CD8-positive, alpha-beta memory T cell (primary cell): Measurements from ENCODE around the gene ARAP3. TPM values are rescaled to one million over a fixed set of nuclear protein-coding genes. Genes with fewer than 3 reads are reported as not detected.
A peak's percentile ranks its signal among the peaks of the same experiment; 100 is the strongest.

ENCODE experiments used
- CTCF ChIA-PET: fragments of 350-600 bp; sonication (Branson Sonifier 250); formaldehyde crosslinking; loops from one replicate; lab custom pipeline; 2021; ENCODE audit warnings: antibody characterized with exemption; lab: Charles Lee
- POLR2A ChIA-PET: fragments of 350-600 bp; sonication (Branson Sonifier 250); formaldehyde crosslinking; loops from one replicate; lab custom pipeline; 2021; ENCODE audit warnings: antibody characterized with exemption; lab: Charles Lee
- DNase-seq, 5 donors: peaks; one replicate each; pipeline versions ENCODE4 v3.0.0 to v3.0.0-alpha.2; 2020 to 2022; ENCODE audit warnings: mixed read lengths in 1 of 5
- H3K27ac ChIP-seq: one replicate; pipeline ENCODE4 v1.7.0; 2013; ENCODE audit warnings: low read depth, mild to moderate bottlenecking, low read length, moderate library complexity
- H3K27me3 ChIP-seq: 2 replicates; pipeline ENCODE4 v1.7.0; 2013; ENCODE audit warnings: low read length, mild to moderate bottlenecking; ENCODE audit not compliant: insufficient read depth, poor library complexity, severe bottlenecking
- H3K36me3 ChIP-seq: 2 replicates; pipeline ENCODE4 v1.7.0; 2013; ENCODE audit warnings: mild to moderate bottlenecking, low read length, moderate library complexity; ENCODE audit not compliant: insufficient read depth
- H3K4me1 ChIP-seq: 2 replicates; pipeline ENCODE4 v1.7.0; 2013; ENCODE audit warnings: mild to moderate bottlenecking, low read length, moderate library complexity; ENCODE audit not compliant: insufficient read depth
- H3K4me3 ChIP-seq: 2 replicates; pipeline ENCODE4 v1.7.0; 2013; ENCODE audit warnings: mild to moderate bottlenecking, low read length
- H3K9me3 ChIP-seq: 2 replicates; pipeline ENCODE4 v1.7.0; 2013; ENCODE audit warnings: mild to moderate bottlenecking, low read length
- H3K27ac Mint-ChIP-seq, 8 donors: one replicate each; pipeline ENCODE4 v1.8.0; 2020 to 2021; ENCODE audit warnings: mixed read lengths in 8 of 8, mild to moderate bottlenecking in 6 of 8, inconsistent platforms in 3 of 8, moderate library complexity in 3 of 8
- H3K27me3 Mint-ChIP-seq, 2 donors: one replicate each; pipeline ENCODE4 v1.8.0; 2020 to 2021; ENCODE audit warnings: mixed read lengths in 2 of 2, mild to moderate bottlenecking in 1 of 2, moderate library complexity in 1 of 2
- H3K36me3 Mint-ChIP-seq, 3 donors: one replicate each; pipeline ENCODE4 v1.8.0; 2020 to 2021; ENCODE audit warnings: mixed read lengths in 3 of 3, inconsistent platforms in 1 of 3, mild to moderate bottlenecking in 1 of 3
- H3K4me1 Mint-ChIP-seq, 3 donors: one replicate each; pipeline ENCODE4 v1.8.0; 2020 to 2021; ENCODE audit warnings: mixed read lengths in 3 of 3, inconsistent platforms in 1 of 3, mild to moderate bottlenecking in 1 of 3
- H3K4me3 Mint-ChIP-seq, 7 donors: one replicate each; pipeline ENCODE4 v1.8.0; 2020 to 2021; ENCODE audit warnings: mixed read lengths in 7 of 7, mild to moderate bottlenecking in 6 of 7, moderate library complexity in 4 of 7, inconsistent platforms in 2 of 7
- H3K9me3 Mint-ChIP-seq, 5 donors: one replicate each; pipeline ENCODE4 v1.8.0; 2020 to 2022; ENCODE audit warnings: mixed read lengths in 5 of 5, mild to moderate bottlenecking in 3 of 5, moderate library complexity in 2 of 5, inconsistent platforms in 1 of 5
- polyA plus RNA-seq: library from polyadenylated mRNA; unstranded; fragments of 300-500 nt; fragmentation: Illumina TruSeq; gene quantifications from one replicate; pipeline ENCODE4 v1.2.3, GENCODE V29; 2021
- total RNA-seq, 2 experiments: library from RNA; stranded (reverse); gene quantifications; one replicate each; pipeline ENCODE4 v1.2.3, GENCODE V29; 2021

The ARAP3 gene
- total and polyA plus RNA-seq, 3 experiments from 2014 or later = 0.20 to 7.9 (median 6.9) TPM

GRCh38 chr5:141707510-141707909 lies 25.5 kb upstream of the ARAP3 start:
- ChIA-PET POLR2A (interaction anchor here (0.6 kb wide), 1 partner anchor 676 kb away, joined by 6 read pairs; no protein-coding TSS in a partner anchor), CTCF (no interaction called here)
- no peak for DNase-seq
- peaks cover 4 to 7% of the 10 kb centered on the region in 2 donors for H3K27me3 Mint-ChIP-seq
- H3K9me3 ChIP-seq = no peaks in the 10 kb centered on the region
- H3K4me3 ChIP-seq = no peak overlapping the region
- no peaks in the 10 kb centered on the region for H3K36me3 ChIP-seq
- H3K27me3 ChIP-seq = no peaks in the 10 kb centered on the region
- H3K4me3 Mint-ChIP-seq = no peak overlapping the region
- H3K36me3 Mint-ChIP-seq = no peaks in the 10 kb centered on the region
- H3K4me1 ChIP-seq = peaks cover 4% of the 10 kb centered on the region
- H3K9me3 Mint-ChIP-seq = peaks cover 0 to 1% (median 0%) of the 10 kb centered on the region in 5 donors
- peaks cover 3 to 7% (median 7%) of the 10 kb centered on the region in 3 donors for H3K4me1 Mint-ChIP-seq
- H3K27ac Mint-ChIP-seq = no peak overlapping the region
- H3K27ac ChIP-seq = no peak overlapping the region

GRCh38 chr5:141706121-141706520 lies 24.1 kb upstream of the ARAP3 start:
- Histone ChIP-seq H3K27me3 (no peaks in the 10 kb centered on the region), H3K4me3 (no peak overlapping the region), H3K9me3 (no peaks in the 10 kb centered on the region), H3K27ac (no peak overlapping the region), H3K4me1 (peaks cover 12% of the 10 kb centered on the region), H3K36me3 (no peaks in the 10 kb centered on the region)
- Mint-ChIP-seq H3K36me3 (no peaks in the 10 kb centered on the region), H3K4me1 (peaks cover 11 to 18% (median 13%) of the 10 kb centered on the region in 3 donors), H3K4me3 (no peak overlapping the region), H3K9me3 (peaks cover 0 to 1% (median 0%) of the 10 kb centered on the region in 5 donors), H3K27me3 (peaks cover 7% of the 10 kb centered on the region in 2 donors), H3K27ac (peak overlapping the region in 1 of 8 donors; percentile 70)
- no peak for DNase-seq
- ChIA-PET POLR2A (no interaction called here), CTCF (no interaction called here)

DNA sequence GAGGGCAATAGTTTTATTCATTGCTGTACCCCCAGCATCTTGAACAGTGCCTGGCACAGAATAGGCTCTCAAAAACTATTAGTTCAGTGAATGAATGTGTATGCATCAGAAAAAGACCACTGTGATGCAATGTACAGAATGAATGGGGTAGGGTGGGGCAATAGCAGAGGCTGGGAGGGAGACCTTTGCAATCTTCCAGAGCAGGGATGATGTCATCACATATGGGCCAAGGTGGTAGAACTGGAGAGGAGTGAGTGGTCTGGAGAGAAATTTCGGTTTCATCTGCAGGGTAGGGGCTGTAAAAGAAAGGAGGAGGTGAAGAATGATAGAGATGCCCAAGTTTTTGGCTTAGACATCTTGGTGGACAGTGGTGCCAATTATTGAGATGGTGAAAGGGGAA lies 23.4 kb upstream of the ARAP3 start:
- no peak overlapping the region for H3K4me3 ChIP-seq
- H3K36me3 ChIP-seq = no peaks in the 10 kb centered on the region
- H3K4me1 Mint-ChIP-seq = peaks cover 12 to 20% (median 13%) of the 10 kb centered on the region in 3 donors
- ChIA-PET CTCF (no interaction called here), POLR2A (no interaction called here)
- H3K27me3 Mint-ChIP-seq = peaks cover 5 to 7% of the 10 kb centered on the region in 2 donors
- peaks cover 12% of the 10 kb centered on the region for H3K4me1 ChIP-seq
- no peaks in the 10 kb centered on the region for H3K9me3 ChIP-seq
- no peaks in the 10 kb centered on the region for H3K27me3 ChIP-seq
- DNase-seq = no peak
- H3K36me3 Mint-ChIP-seq = no peaks in the 10 kb centered on the region
- no peak overlapping the region for H3K27ac Mint-ChIP-seq
- peaks cover 0 to 1% (median 0%) of the 10 kb centered on the region in 5 donors for H3K9me3 Mint-ChIP-seq
- no peak overlapping the region for H3K4me3 Mint-ChIP-seq
- H3K27ac ChIP-seq = no peak overlapping the region

GRCh38 chr5:141704782-141705297 lies 22.8 kb upstream of the ARAP3 start:
- Histone ChIP-seq H3K27ac (no peak overlapping the region), H3K36me3 (no peaks in the 10 kb centered on the region), H3K4me1 (peaks cover 12% of the 10 kb centered on the region), H3K4me3 (no peak overlapping the region), H3K9me3 (no peaks in the 10 kb centered on the region), H3K27me3 (no peaks in the 10 kb centered on the region)
- POLR2A ChIA-PET = no interaction called here
- H3K36me3 Mint-ChIP-seq = no peaks in the 10 kb centered on the region
- H3K27ac Mint-ChIP-seq = no peak overlapping the region
- peaks cover 0 to 1% (median 0%) of the 10 kb centered on the region in 5 donors for H3K9me3 Mint-ChIP-seq
- H3K4me1 Mint-ChIP-seq = peaks cover 12 to 20% (median 13%) of the 10 kb centered on the region in 3 donors
- DNase-seq = no peak
- CTCF ChIA-PET = interaction anchor here (5.3 to 6.4 kb wide), 2 partner anchors 12 to 174 kb away, joined by 66 to 135 read pairs; partner anchors contain the start of gene PCDH1
- H3K27me3 Mint-ChIP-seq = peaks cover 7 to 11% of the 10 kb centered on the region in 2 donors
- H3K4me3 Mint-ChIP-seq = no peak overlapping the region

GRCh38 chr5:141703133-141703561 lies 21.1 kb upstream of the ARAP3 start:
- H3K9me3 Mint-ChIP-seq = peaks cover 0 to 1% (median 0%) of the 10 kb centered on the region in 5 donors
- H3K27ac Mint-ChIP-seq = peak overlapping the region; percentile 26 to 85 (median 60)
- CTCF ChIA-PET = interaction anchor here (0.9 to 6.4 kb wide), 11 partner anchors 10 to 440 kb away, joined by 3 to 135 read pairs (median 9); partner anchors contain the start of genes PCDH1 and RNF14

GRCh38 chr5:141701360-141702119 lies 19.5 kb upstream of the ARAP3 start:
- peaks cover 25 to 40% of the 10 kb centered on the region in 2 donors for H3K27me3 Mint-ChIP-seq
- peak overlapping the region in 6 of 8 donors; percentile 20 to 98 (median 63) for H3K27ac Mint-ChIP-seq
- POLR2A ChIA-PET = interaction anchor here (0.6 to 3.0 kb wide), 3 partner anchors 8 to 177 kb away, joined by 3 to 17 read pairs (median 5); partner anchors contain the start of gene PCDH1
- peaks cover 12% of the 10 kb centered on the region for H3K4me1 ChIP-seq
- peak overlapping the region; percentile 16 for H3K4me3 ChIP-seq
- peaks cover 0 to 1% (median 0%) of the 10 kb centered on the region in 5 donors for H3K9me3 Mint-ChIP-seq
- no peaks in the 10 kb centered on the region for H3K36me3 ChIP-seq
- no peaks in the 10 kb centered on the region for H3K36me3 Mint-ChIP-seq
- no peak overlapping the region for H3K27ac ChIP-seq
- CTCF ChIA-PET = interaction anchor here (0.7 to 6.4 kb wide), 13 partner anchors 9 to 267 kb away, joined by 3 to 135 read pairs (median 9); partner anchors contain the start of genes PCDH1, PCDH12 and RNF14
- peaks cover 12 to 20% (median 13%) of the 10 kb centered on the region in 3 donors for H3K4me1 Mint-ChIP-seq
- peaks cover 18% of the 10 kb centered on the region for H3K27me3 ChIP-seq
- no peaks in the 10 kb centered on the region for H3K9me3 ChIP-seq
- DNase-seq = no peak
- peak overlapping the region in 4 of 7 donors; percentile 11 to 91 (median 62) for H3K4me3 Mint-ChIP-seq

More at GRCh38 chr5:141703133-141703561, 21.1 kb upstream of the ARAP3 start:
- Histone ChIP-seq H3K36me3 (no peaks in the 10 kb centered on the region), H3K27ac (no peak overlapping the region), H3K4me3 (peak overlapping the region; percentile 76), H3K4me1 (peaks cover 12% of the 10 kb centered on the region), H3K9me3 (no peaks in the 10 kb centered on the region), H3K27me3 (peaks cover 10% of the 10 kb centered on the region)
- POLR2A ChIA-PET = interaction anchor here (0.6 to 3.0 kb wide), 6 partner anchors 11 to 427 kb away, joined by 3 to 17 read pairs (median 4); partner anchors contain the start of gene PCDH1
- Mint-ChIP-seq H3K27me3 (peaks cover 21 to 24% of the 10 kb centered on the region in 2 donors), H3K4me1 (peaks cover 12 to 20% (median 13%) of the 10 kb centered on the region in 3 donors), H3K36me3 (no peaks in the 10 kb centered on the region), H3K4me3 (peak overlapping the region in 2 of 7 donors; percentile 90 to 91)
- DNase-seq = no peak

GRCh38 chr5:141697586-141697985 lies 15.6 kb upstream of the ARAP3 start:
- Histone ChIP-seq H3K36me3 (no peaks in the 10 kb centered on the region), H3K4me3 (no peak overlapping the region), H3K9me3 (no peaks in the 10 kb centered on the region), H3K27ac (no peak overlapping the region), H3K27me3 (peaks cover 18% of the 10 kb centered on the region), H3K4me1 (peaks cover 19% of the 10 kb centered on the region)
- ChIA-PET POLR2A (no interaction called here), CTCF (interaction anchor here (1.8 to 7.9 kb wide), 3 partner anchors 182 to 272 kb away, joined by 6 to 184 read pairs (median 10); partner anchors contain the start of genes PCDH1 and RNF14)
- H3K9me3 Mint-ChIP-seq = no peaks in the 10 kb centered on the region
- H3K36me3 Mint-ChIP-seq = no peaks in the 10 kb centered on the region
- peaks cover 18 to 27% (median 20%) of the 10 kb centered on the region in 3 donors for H3K4me1 Mint-ChIP-seq
- H3K27me3 Mint-ChIP-seq = peaks cover 26 to 45% of the 10 kb centered on the region in 2 donors
- H3K4me3 Mint-ChIP-seq = peak overlapping the region in 1 of 7 donors; percentile 44
- DNase-seq = no peak
- no peak overlapping the region for H3K27ac Mint-ChIP-seq
